ENCODE measurements around the gene LMTK2.

Gene LMTK2

GRCh38 chr7:98252425-98253054, 145.9 kb downstream of the LMTK2 start:
- peak overlapping the region; percentile 81 for H3K27ac ChIP-seq
- peaks cover 16% of the 10 kb centered on the region for H3K4me1 ChIP-seq
- no peaks in the 10 kb centered on the region for H3K9me3 ChIP-seq (ENCODE audit: control insufficient read depth, low read length)
- H3K36me3 ChIP-seq (ENCODE audit: control insufficient read depth, insufficient read depth, low read length) = no peaks in the 10 kb centered on the region
- H3K4me2 ChIP-seq (ENCODE audit: low read length) = peak overlapping the region; percentile 91
- peak overlapping the region; percentile 83 for H3K9ac ChIP-seq
- peak overlapping the region; percentile 99 for H2AFZ ChIP-seq
- no peaks in the 10 kb centered on the region for H3K27me3 ChIP-seq (ENCODE audit: control insufficient read depth, insufficient read depth, low read length)
- H3K4me3 ChIP-seq (ENCODE audit: low read depth, low read length) = peak overlapping the region; percentile 84
- TF ChIP-seq CTCF (IDR thresholded peaks at IDR 0.05) = no peak
- peaks cover 23% of the 10 kb centered on the region for H3K79me2 ChIP-seq

GRCh38 chr7:98254516-98254915, 147.9 kb downstream of the LMTK2 start:
- Histone ChIP-seq H2AFZ (no peak overlapping the region), H3K27me3 (ENCODE audit: control insufficient read depth, insufficient read depth, low read length) (no peaks in the 10 kb centered on the region), H3K9me3 (ENCODE audit: control insufficient read depth, low read length) (no peaks in the 10 kb centered on the region), H3K36me3 (ENCODE audit: control insufficient read depth, insufficient read depth, low read length) (no peaks in the 10 kb centered on the region), H3K4me2 (ENCODE audit: low read length) (no peak overlapping the region), H3K4me1 (peaks cover 16% of the 10 kb centered on the region), H3K9ac (no peak overlapping the region), H3K27ac (no peak overlapping the region), H3K4me3 (ENCODE audit: low read depth, low read length) (no peak overlapping the region), H3K79me2 (peaks cover 17% of the 10 kb centered on the region)
- no peak for TF ChIP-seq CTCF (IDR thresholded peaks at IDR 0.05)

- Histone ChIP-seq H3K79me2 (peaks cover 17% of the 10 kb centered on the region), H3K9ac (no peak overlapping the region), H3K36me3 (ENCODE audit: control insufficient read depth, insufficient read depth, low read length) (no peaks in the 10 kb centered on the region), H3K27me3 (ENCODE audit: control insufficient read depth, insufficient read depth, low read length) (no peaks in the 10 kb centered on the region), H2AFZ (no peak overlapping the region), H3K9me3 (ENCODE audit: control insufficient read depth, low read length) (no peaks in the 10 kb centered on the region), H3K27ac (no peak overlapping the region), H3K4me1 (peaks cover 16% of the 10 kb centered on the region), H3K4me3 (ENCODE audit: low read depth, low read length) (no peak overlapping the region), H3K4me2 (ENCODE audit: low read length) (no peak overlapping the region)
- no peak for TF ChIP-seq CTCF (IDR thresholded peaks at IDR 0.05)
Observed at GRCh38 chr7:98254951-98255610, 148.4 kb downstream of the LMTK2 start.

- TF ChIP-seq CTCF (IDR thresholded peaks at IDR 0.05) = no peak
- no peak overlapping the region for H3K9ac ChIP-seq
- no peaks in the 10 kb centered on the region for H3K27me3 ChIP-seq (ENCODE audit: control insufficient read depth, insufficient read depth, low read length)
- no peak overlapping the region for H3K4me3 ChIP-seq (ENCODE audit: low read depth, low read length)
- H3K36me3 ChIP-seq (ENCODE audit: control insufficient read depth, insufficient read depth, low read length) = no peaks in the 10 kb centered on the region
- peaks cover 17% of the 10 kb centered on the region for H3K79me2 ChIP-seq
- no peak overlapping the region for H2AFZ ChIP-seq
- H3K4me1 ChIP-seq = peaks cover 9% of the 10 kb centered on the region
- H3K27ac ChIP-seq = no peak overlapping the region
- H3K9me3 ChIP-seq (ENCODE audit: control insufficient read depth, low read length) = no peaks in the 10 kb centered on the region
- no peak overlapping the region for H3K4me2 ChIP-seq (ENCODE audit: low read length)
Observed at GRCh38 chr7:98256431-98256830, 149.8 kb downstream of the LMTK2 start.

- H3K79me2 ChIP-seq = peaks cover 9% of the 10 kb centered on the region
- no peaks in the 10 kb centered on the region for H3K36me3 ChIP-seq (ENCODE audit: control insufficient read depth, insufficient read depth, low read length)
- H3K4me3 ChIP-seq (ENCODE audit: low read depth, low read length) = no peak overlapping the region
- H3K4me2 ChIP-seq (ENCODE audit: low read length) = no peak overlapping the region
- H3K27me3 ChIP-seq (ENCODE audit: control insufficient read depth, insufficient read depth, low read length) = no peaks in the 10 kb centered on the region
- no peak overlapping the region for H3K27ac ChIP-seq
- H3K9me3 ChIP-seq (ENCODE audit: control insufficient read depth, low read length) = no peaks in the 10 kb centered on the region
- no peak for TF ChIP-seq CTCF (IDR thresholded peaks at IDR 0.05)
- no peak overlapping the region for H3K9ac ChIP-seq
- no peak overlapping the region for H2AFZ ChIP-seq
- H3K4me1 ChIP-seq = peaks cover 8% of the 10 kb centered on the region
Observed at GRCh38 chr7:98257701-98258100, 151.0 kb downstream of the LMTK2 start.

All from parathyroid adenoma (tissue), 2 donors.